Hematopoietic multipotent progenitor cell treated with erythropoietin and hydrocortisone succinate and interleukin-3 and kit ligand, for 17 days (in vitro differentiated cells): Measurements from ENCODE around the gene TSEN34.
"Not testable (repeated sequence)": the region's sequence is repeated elsewhere in the genome, so short reads cannot be mapped to it uniquely, and the experiment has no call there.

Source experiments
- DNase-seq: peaks from one replicate; pipeline ENCODE4 v3.0.0-alpha.2; 2015; ENCODE audit warnings: low spot score

The TSEN34 gene

DNA sequence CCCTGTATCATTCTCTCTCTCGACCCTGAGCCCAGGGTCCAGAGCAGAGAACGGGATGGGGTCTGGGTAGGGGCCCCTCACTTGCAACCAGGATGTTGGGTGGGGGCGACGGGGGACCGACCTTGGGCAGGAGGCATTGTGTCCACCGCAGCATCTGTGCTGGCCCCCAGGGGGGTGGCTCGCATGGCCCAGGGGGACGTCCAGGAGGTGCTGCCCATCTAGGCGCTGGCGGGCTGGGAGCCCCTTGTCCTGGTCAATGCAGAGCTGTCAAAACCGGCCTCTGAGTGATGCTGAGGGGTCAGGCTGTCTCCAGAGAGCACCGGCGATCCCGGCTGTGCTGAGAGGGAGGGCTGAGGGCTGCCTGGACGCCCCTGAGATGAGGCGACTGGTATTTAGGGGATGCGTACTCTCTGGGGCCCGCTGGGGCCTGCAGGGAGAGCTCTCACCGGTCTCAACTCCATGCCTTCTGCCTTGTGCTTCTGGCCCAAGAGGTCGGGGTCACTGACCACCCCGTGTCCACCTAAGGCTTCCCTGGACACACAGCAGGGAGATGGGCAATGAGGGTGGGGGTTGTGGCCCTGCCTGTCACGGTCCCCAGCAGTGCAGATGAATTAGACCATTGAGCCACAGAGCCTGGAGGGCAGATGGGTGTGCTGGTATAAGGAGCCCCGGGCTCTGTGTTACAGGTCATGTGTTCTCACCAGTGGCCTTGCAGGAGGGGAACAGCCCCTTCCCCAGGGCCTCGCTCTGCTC is 18.1 kb downstream of the TSEN34 start:
- DNase-seq: no peak

DNA sequence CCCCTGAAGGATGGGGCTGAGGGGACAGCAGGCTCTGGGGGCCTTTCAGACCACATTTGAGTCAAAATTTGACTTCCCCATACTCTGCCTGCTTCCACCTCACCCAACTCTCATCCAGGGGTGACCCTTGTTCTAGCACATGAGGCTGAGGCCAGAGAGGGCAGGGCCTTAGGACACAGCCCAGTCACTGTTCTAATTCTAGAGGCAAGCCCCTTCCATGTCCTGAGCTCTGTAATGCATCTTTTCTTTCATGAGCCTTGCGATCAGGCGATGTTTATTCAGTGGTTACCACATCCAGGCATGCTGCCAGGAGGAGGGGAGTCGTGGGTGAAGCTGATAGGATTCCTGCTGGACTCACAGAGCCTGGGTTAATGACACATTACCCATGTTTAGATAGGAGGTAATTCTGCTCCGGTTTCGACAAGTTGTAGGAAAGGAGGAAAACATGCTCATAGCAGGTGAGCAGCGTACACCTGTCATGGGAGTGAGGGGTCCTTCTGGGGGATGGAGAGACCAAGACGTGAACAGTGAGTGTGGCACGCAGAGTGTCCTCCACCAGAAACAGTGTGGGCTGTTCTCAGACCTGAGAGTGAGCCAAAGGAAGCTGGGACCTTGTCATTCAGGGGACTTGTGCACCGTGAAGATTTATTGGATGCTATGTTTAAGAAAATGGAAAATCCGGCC is 18.8 kb downstream of the TSEN34 start:
- DNase-seq: peak; percentile 95

DNA sequence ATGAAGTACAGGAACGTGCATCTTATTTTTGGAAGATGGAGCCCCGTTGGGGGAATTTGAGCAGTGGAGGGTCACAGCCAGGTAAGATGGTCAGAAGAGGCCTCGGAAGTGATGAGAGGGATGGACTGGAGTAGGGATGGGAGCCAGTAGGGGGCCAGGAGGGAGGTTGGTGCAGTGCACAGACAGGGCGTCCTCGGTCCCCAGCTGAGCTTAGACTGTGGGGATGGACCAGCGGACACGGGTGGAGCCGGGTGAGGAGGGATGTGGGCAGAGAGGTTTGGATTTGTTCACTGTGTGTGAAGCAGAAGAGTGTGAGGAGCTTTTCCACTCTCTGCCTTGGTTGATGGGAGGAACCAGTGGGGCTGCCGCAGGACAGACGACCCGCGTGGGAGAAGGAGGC is 20.1 kb downstream of the TSEN34 start:
- DNase-seq: no peak

DNA sequence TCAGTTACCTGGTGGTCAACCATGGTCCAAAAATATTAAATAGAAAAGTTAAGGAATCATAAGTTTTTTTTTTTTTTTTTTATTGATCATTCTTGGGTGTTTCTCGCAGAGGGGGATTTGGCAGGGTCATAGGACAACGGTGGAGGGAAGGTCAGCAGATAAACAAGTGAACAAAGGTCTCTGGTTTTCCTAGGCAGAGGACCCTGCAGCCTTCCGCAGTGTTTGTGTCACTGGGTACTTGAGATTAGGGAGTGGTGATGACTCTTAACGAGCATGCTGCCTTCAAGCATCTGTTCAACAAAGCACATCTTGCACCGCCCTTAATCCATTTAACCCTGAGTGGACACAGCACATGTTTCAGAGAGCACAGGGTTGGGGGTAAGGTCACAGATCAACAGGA is 23.1 kb downstream of the TSEN34 start:
- DNase-seq: not testable (repeated sequence)

DNA sequence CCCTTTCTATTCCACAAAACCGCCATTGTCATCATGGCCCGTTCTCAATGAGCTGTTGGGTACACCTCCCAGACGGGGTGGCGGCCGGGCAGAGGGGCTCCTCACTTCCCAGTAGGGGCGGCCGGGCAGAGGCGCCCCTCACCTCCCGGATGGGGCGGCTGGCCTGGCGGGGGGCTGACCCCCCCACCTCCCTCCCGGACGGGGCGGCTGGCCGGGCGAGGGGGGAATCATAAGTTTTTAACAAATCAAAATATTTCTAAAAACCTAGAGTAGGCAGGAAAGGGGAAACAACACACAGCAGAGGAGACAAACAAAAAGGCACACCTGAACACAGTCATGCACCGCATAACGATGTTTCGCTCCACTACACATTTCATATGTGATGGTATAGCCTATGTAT is 23.6 kb downstream of the TSEN34 start:
- DNase-seq: not testable (repeated sequence)

DNA sequence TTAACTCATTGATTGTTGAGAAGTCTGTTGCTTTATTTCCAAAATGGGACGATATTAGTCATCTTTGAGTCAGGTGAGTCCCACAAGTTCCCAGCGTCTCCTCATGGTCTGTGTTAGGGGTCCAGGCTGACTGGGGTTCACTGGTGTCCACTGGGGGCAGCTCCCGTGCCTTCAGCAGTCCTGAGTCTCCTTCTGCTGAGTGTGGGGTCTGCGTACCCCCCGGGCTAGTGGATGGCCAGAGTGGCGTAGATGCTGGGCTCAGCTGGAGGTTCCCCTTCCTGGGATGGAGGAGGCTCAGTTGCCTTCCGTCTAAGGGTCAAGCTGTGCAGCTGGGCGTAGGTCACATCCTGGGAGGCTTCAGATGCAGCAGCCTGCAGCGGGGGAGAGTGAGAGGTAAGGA is 25.8 kb downstream of the TSEN34 start:
- no peak for DNase-seq

DNA sequence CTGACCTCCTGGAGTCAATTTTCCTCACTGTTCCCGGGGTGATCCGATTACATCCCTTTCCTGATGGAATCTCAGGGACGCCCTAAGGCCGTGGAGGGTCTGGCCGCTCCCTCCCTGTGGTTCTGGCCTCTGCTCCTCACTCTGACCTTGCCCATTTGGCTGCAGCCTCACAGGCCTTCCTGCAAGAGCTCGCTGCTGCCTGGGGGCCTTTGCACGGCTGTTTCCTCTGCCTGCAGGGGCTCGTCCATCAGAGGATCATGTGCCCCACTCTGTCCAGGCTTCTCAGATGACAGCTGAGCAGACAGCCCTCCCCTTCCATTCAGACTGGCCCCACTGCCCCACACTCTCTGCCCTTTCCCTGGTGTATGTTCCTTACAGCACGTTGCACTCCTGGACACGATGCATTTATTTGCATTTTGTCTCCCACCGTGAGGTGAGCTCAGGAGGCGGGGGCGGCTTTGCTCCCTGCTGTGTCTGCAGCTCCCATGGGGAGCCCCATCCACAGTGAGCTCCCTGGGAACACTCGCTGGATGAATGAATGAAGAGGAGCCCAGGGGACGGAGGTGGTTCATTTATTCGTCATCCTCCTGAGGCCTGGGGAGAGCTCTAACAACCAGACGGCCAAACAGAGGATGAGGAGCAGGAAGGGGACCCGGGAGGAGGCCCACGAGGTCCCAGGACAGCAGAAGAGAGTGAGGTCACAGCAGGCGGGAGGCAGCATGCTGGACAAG is 26.6 kb downstream of the TSEN34 start:
- DNase-seq: not testable (repeated sequence)

DNA sequence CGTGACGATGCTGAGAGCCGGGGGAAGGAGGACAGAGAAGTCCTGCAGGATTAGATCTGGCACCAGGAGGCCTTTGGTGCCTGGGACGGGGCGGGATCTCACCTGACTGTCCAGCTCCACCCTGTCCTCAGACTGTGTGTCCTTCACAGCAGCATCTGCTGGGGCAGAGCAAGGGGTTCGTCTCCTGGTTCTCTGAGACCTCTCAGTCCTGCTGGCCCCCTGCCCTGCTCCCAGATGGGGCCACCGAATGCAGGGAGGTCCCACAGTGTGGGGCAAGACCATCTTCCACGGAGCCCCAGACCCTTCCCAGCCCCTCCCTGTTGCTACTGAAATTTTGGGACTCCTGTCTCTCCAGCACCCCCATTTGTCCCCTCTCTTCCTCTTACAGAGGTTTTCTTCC is 27.2 kb downstream of the TSEN34 start:
- no peak for DNase-seq

DNA sequence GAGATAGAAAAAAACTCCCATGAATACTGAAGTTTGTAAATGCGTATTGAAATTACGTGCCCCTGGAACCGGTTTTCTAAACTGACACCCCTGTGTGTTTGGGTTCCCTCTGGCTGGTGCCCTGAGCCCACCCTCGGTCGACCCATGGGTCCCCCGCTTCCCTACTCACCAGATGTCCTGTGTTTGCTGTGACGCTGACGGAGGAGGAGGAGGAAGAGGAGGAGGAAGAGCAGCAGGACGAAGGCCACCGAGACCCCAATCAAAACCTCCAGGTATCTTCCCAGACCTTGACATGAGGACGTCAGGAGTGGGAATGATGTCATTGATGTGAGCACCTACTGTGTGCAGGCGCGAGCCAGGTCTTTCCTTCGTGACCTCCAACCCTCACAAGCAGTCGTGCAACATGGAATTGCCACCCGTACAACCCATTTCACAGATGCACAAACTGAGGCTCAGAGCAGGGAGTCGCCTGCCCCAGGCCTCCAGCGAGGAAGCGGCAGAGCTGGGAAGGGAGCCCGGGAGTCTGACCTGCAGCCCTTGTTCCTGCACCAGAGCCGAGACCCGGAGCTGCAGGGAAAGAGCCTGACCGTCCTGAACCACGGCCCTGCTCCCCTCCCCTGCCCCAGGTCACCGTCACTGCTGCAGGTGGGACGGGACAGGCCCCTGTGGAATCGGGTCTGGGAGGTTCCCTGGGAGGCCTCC is 28.0 kb downstream of the TSEN34 start:
- no peak for DNase-seq

DNA sequence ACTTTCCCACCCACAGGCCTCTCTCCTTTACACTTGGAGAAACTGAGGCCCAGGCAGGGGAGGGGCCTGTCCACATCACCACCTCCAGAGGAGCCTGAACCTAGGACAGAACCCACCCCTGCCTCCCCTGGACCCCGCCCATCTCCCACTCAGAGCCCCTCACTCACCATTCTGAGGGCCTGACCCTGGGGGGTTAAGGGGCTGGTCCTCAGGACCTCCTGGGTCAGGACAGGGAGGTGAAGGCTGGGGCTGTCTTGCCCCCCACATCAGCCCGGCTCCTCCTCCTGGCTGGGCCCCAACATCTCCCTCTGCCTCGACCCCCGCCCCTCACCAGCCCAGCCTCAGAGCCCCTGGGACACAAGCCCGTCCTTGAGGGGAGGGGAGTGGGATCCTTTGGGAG is 28.6 kb downstream of the TSEN34 start:
- DNase-seq: not testable (repeated sequence)

DNA sequence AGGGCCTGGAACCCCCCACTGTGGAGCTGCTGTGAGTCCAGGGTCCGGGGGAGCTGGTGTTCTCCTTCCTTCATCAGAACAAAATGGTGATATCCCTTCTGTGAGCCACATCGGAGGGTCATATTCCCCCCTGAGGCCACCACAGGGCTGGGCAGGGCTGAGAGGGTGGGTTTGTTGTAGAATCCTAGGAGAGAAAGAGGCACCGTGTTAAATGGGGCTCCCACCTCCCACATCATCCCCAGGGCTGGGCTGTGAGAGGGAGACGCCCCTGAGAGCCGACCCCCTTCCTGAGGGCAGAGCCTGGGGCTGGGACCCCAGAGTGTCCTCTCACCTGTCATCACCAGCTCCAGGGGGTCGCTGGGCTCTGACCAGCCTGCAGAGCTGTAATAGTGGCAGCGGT is 30.8 kb downstream of the TSEN34 start:
- DNase-seq: not testable (repeated sequence)

DNA sequence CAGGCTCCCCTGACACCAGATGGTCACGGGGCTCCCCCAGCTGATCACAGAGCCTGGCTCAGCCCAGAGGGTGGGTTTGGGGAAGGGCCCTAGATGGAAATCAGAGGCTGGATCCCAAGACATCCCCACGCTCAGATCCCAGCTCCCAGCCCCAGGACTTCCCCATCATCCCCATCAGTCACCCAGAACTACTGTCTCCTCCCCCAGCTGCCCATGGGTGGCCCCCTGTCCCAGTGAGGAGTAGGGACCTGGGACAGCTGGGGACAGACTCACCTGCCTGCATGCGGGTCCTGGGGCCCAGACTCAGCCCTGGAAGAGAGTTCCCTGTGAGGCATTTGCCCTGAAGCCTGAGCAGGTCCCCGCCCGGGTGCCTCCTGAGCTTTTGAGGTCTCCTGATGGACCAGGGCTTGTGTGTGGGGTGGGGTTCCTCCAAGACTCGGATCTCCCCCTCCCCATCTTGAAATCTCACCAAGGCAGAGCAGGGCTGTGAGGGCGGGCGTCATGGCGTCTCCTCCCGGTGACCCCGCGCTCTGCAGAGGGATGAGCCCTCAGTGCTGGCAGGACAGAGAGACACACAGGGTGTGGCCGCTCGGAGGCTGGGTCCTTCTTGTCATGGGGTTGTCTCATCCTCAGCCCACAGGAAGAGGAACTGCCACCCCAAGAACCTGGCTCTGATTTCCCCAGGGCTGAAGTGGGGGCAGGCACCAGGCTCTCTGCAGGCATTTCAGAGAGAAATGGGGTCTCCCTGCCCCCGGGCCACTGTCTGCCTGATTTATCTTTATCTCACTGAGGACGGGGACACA is 31.6 kb downstream of the TSEN34 start, which contains the start of gene LILRB3:
LILRB3 (minus strand) TSS at position 534 of the 803 bp plus-strand sequence; CDS start at position 503, 31 bp downstream.
- not testable (repeated sequence) for DNase-seq

DNA sequence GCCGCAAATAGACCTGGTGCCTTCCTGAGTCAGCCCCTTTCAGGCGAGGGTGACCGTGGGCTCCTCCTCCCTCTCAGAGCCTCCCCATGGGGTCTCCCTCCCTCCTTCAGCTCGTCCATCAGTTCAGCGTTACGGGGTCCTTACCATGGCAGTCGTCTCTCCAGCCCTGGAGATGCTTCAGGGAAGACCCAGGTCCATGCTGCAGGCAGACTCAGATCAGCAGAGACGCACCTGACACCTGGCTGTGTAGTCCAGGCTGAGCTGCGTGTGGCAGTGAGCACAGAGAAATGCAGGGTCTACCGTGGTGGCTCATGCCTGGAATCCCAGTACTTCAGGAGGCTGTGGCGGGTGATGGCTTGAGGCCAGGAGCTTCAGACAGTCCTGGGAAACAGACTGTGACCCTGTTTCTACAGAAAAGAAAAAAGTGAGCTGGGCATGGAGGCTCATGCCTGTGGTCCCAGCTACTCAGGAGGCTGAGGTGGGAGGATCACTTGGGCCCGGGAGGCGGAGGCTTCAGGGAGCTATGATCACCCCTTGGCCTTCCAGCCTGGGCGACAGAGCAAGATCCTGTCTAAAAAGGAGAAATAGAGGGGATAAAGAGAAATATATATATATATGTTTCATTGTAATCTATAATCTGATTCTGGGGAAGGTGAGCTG is 32.3 kb downstream of the TSEN34 start:
- DNase-seq: not testable (repeated sequence)

DNA sequence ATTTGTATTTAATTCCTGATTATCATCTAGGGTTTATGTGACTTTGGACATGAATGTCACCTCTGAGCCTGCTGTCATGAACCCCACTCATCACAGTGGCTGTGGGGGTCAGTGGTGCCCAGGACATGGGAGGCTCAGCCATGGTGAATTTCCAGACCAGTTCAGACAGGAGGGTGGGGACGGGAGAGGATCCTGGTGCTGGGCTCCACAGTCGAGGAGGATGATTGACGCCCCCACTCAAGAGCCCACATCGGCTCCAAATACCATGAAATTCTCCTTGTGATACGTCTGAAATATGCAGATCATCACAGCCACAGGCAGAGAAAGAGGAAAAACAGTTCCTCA is 32.8 kb downstream of the TSEN34 start:
- DNase-seq: not testable (repeated sequence)

DNA sequence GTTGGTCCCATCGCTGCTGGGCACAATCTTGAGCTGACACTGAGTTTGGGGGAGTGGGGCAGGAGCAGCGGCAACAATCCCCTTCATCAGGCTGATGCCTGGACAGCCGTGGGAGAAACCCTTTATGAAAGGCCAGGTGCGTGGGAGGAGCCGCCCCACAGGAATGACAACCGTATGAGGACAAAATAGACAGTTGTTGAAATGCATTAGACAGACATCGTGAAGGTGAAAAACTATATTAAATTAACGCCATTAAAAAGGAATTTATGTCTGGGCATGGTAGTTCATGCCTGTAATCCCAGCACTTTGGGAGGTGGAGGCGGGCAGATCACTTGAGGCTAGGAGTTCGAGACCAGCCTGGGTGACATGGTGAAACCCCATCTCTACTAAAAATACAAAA is 33.5 kb downstream of the TSEN34 start:
- not testable (repeated sequence) for DNase-seq

DNA sequence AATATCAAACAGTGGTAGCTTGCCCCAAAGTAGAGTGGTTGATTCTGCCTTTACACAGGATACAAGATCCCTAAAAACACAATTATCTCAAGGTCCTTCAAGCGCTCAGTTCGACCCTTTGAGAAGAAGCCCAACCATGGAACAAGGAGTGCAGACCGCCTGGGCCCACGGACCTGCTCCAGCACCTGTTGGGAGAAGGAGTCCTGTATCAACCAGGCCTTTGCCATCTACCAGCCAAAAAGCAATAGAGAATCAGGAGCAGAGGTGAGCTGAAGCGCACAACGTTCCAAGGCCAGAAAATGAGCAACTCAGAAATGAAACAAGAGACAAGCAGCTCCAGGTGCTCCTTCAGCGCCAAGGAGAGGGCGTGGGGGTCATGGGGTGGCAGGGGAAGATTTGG is 38.0 kb downstream of the TSEN34 start:
- DNase-seq: no peak

DNA sequence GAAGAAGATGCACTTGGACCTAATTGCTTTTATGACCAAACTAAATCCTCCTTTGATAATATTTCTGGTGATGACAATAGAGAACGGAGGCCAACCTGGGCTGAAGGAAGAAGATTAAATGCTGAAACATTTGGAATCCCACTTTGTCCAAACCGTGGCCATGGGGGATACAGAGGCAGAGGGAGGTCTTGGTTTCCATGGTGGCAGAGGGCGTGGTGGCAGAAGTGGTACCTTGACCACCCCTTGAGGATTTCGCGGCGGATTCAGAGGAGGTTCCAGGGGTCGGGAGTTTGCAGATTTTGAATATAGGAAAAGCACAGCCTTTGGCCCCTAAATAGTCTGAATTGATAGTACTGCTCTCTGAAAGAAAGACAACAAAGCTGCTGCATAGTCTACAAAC is 38.9 kb downstream of the TSEN34 start:
- no peak for DNase-seq

DNA sequence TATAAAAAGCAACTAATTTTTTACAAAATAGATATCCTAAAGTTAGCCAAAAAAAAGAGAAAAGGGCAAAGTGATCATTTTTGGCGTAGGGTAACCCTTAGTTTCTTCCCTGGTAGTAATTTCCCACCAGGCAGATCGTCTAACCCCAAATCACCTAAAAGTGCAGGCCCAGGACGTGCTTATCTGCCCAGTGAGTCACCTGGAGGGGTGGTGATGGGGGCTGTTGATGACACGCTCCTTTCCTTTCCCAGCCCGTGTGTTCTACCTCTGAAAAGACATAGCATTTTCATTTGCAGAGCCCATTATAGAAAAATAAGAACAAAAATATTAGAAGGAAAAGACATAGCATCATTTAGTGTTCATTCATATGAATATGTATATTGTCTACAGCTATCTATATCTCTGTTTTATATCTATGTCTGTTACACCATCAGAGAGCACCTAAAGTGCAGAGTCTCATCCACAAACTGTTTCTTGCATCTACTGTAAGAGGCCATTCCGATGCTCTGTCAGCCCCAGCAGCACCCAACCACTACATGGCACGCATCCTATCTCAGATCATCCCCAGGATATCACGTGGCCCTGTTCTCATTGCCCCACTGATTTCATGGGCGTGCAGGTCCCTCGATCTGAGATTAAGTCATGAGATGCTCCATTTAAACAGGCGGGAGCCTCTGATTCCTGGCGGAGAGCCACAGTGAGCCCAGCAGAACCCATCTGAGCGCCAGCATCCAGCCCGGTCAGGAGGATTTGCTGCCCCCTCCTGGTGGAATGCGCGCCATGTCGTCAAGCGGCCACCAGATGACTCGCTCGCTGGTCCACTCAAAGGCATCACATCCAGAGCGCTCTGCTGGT is 40.2 kb downstream of the TSEN34 start:
- peak; percentile 91 for DNase-seq

DNA sequence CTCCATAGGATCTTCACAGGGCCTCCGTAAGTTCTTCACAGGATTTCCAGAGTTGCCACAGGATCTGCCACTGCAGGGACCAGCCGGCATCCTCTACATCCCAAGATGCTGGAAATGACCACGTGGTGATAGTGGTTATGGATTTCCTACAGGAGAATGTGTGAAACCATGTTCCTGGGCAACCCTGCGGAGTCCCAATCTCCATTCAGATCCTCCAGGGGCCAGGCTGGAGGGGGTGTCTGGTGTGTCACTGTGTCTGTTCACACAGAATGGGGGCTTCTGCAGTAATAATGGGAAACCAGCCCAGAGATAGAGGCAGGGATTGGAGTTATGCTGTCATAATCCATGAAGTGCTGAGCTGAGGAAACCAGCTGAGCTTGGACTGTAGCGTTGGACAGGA is 42.8 kb downstream of the TSEN34 start:
- no peak for DNase-seq
